Measurements from ENCODE around the gene EPHA10.
"Not testable (repeated sequence)": the region's sequence is repeated elsewhere in the genome, so short reads cannot be mapped to it uniquely, and the experiment has no call there.

EPHA10 gene

DNA sequence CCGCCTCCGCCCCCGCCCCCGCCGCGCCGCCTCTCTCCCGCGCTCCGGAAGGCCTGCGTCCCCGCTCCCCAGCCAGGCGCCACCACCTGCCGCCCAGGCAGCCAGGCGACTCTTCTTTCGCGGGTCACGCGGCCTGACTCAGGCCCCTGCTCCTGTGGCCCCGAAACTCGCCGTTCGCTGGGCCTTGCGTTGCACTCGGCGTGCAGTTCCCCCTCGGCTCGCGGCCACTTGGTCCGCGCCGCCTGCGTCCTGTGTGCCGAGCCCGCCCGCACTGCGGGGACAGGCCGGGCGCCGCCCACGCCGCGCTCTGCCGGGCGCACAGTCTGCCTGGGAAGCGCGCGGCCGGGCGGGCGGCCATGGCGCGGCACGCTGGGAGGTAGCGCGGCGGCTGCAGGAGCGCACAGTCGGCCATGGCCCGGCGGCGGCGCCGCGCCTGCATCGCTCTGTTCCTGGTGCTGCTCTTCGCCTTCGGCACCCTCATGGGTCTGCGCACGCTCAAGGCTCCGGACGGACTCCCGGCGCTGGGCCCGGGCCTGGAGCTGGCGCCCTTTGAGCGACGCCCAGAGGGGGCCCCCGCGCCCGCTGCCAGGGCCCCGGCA, 29.0 kb upstream of the EPHA10 start, which contains the start of gene MANEAL:
MANEAL (plus strand) TSS at position 75 of the 599 bp plus-strand sequence; CDS start at position 411, 336 bp downstream.
- peak within 1 kb of the TSS; percentile 65 for H3K4me3 ChIP-seq (ENCODE audit: low read depth, low read length)
- TF ChIP-seq, protein P1, sequence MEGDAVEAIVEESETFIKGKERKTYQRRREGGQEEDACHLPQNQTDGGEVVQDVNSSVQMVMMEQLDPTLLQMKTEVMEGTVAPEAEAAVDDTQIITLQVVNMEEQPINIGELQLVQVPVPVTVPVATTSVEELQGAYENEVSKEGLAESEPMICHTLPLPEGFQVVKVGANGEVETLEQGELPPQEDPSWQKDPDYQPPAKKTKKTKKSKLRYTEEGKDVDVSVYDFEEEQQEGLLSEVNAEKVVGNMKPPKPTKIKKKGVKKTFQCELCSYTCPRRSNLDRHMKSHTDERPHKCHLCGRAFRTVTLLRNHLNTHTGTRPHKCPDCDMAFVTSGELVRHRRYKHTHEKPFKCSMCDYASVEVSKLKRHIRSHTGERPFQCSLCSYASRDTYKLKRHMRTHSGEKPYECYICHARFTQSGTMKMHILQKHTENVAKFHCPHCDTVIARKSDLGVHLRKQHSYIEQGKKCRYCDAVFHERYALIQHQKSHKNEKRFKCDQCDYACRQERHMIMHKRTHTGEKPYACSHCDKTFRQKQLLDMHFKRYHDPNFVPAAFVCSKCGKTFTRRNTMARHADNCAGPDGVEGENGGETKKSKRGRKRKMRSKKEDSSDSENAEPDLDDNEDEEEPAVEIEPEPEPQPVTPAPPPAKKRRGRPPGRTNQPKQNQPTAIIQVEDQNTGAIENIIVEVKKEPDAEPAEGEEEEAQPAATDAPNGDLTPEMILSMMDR (IDR thresholded peaks at IDR 0.05; ENCODE audit: insufficient read depth, low read depth, low read length, missing control alignments), result no peak
- peak; percentile 84 for DNase-seq (ENCODE audit: low read depth)

DNA sequence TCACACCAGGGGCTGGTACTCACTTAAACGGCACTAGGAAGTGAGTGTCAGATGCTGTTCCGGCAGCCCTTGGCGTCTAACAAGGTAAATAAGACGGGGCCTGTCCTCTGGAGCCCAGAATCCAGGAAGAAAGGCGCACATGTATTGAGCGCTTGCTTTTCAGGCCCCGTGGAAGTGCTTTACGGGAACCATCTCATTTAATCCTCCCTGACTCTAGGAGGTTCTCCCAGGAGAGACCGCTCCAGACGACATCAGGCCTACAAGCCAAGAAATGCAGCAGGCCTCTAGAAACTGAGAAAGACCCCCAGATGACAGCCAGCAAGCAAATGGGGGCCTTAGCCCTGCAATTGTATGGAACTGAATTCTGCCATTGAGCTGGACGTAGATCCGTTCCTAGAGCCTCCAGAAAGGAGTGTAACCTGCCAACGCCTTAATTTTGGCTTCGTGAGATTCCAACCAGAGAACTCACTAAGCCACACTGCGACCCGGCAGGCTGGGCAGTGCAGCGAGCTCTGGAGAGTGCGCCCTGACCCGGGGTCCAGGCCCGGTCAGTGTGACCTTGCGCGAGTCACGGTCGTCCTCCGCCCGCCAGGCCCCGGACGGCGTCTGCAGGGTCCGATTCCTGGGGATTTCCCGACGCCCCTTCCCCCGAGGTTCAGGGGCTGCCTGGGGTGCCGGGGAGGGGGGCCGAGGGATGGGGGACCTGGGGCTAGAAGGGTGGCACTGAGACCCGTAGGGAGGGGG, 28.2 kb upstream of the EPHA10 start:
- DNase-seq (ENCODE audit: low read depth), result no peak
- peak overlapping the region; percentile 65 for H3K4me3 ChIP-seq (ENCODE audit: low read depth, low read length)
- TF ChIP-seq, protein P1 (IDR thresholded peaks at IDR 0.05; ENCODE audit: insufficient read depth, low read depth, low read length, missing control alignments), result no peak

DNA sequence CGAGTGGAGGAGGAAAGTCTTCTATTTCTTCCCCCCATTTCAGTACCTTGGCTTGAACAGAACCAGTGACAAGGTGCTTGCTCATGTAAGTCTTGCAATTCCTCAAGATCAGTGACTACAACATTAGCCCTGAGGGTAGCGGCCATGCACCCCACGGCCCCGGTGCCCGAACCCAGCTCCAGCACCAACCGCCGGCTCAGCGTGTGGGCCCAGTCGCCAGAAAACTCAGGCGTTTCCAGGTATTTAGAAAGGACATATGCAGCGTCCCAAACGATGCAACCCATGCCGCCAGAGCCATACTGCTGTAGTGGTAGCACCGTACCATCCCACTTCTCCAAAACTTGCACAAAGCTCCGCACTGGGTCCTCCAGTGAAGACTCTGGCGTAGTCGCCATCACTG, 17.6 kb upstream of the EPHA10 start:
- H3K4me3 ChIP-seq (ENCODE audit: low read depth, low read length), result no peak overlapping the region
- no peak for DNase-seq (ENCODE audit: low read depth)
- TF ChIP-seq, protein P1 (IDR thresholded peaks at IDR 0.05; ENCODE audit: insufficient read depth, low read depth, low read length, missing control alignments), result no peak

DNA sequence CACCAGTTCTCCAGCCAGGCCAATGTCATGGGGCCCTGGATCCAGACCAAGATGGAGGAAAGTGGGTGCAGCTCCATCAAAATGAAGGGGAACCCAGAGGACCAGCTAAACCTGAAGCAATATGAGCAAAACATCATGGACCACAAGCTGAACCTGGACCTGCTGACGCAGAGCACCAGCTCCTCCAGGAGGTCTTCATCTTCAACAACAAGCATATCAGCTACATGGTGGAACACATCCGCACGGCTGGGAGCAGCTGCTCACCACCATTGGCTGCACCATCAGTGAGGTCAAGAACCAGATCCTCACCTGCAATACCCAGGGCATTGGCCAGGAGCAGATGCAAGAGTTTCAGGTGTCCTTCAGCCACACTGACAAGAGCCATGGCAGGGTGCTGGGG, 13.7 kb upstream of the EPHA10 start:
- no peak for DNase-seq (ENCODE audit: low read depth)
- H3K4me3 ChIP-seq (ENCODE audit: low read depth, low read length), result no peak overlapping the region
- TF ChIP-seq, protein P1 (IDR thresholded peaks at IDR 0.05; ENCODE audit: insufficient read depth, low read depth, low read length, missing control alignments), result no peak

DNA sequence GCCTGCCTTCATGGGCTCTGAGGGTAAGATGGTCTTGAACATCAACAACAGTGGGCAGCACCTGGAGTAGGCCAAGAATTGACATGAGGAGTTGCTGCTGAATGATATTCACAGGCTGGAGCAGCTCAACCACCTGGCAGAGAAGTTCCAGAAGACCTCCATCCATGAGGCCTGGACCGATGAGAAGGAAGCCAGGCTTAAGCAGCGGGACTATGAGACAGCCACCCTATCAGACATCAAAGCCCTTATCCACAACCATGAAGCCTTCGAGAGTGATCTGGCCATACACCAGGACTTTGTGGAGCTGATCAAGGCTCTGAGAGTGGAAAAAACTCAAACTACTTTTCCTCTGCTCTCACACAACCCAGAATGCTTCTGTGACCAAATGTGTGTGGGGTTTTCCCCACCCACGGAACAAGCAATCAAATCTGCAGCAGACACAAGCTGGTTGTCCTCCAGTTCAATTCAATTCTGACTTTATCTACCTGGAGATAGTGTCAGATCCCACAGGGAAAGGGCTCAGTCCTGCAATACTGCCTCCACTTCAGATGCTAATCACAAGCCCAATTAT, 12.1 kb upstream of the EPHA10 start:
- DNase-seq (ENCODE audit: low read depth), result no peak
- H3K4me3 ChIP-seq (ENCODE audit: low read depth, low read length), result no peak overlapping the region
- TF ChIP-seq, protein P1 (IDR thresholded peaks at IDR 0.05; ENCODE audit: insufficient read depth, low read depth, low read length, missing control alignments), result no peak

DNA sequence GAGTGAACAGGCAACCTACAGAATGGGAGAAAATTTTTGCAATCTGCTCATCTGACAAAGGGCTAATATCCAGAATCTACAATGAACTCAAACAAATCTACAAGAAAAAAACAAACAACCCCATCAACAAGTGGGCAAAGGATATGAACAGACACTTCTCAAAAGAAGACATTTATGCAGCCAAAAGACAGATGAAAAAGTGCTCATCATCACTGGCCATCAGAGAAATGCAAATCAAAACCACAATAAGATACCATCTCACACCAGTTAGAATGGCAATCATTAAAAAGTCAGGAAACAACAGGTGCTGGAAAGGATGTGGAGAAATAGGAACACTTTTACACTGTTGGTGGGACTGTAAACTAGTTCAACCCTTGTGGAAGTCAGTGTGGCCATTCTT, 6.5 kb upstream of the EPHA10 start:
- H3K4me3 ChIP-seq (ENCODE audit: low read depth, low read length); DNase-seq (ENCODE audit: low read depth): not testable (repeated sequence)

DNA sequence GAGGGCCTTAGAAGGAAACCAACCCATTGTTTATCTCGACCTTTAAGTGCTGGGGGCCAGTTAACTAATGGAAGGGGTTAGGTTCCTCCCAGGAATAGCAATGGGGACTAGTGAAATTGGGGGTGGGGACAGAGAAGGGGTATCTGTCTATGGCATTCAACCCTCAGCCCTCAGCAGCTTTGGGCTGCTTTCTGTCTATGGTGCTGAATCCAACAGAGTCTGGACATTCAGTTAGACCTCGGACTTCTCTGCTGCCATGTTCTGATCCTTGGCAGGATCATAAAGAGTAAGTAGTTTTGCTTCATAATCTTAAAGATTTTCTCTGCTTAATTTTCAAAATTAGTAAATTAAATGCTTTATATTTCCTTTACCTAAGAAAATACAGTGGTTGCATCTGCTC, 2.6 kb upstream of the EPHA10 start:
- no peak overlapping the region for H3K4me3 ChIP-seq (ENCODE audit: low read depth, low read length)
- no peak for DNase-seq (ENCODE audit: low read depth)
- TF ChIP-seq, protein P1 (IDR thresholded peaks at IDR 0.05; ENCODE audit: insufficient read depth, low read depth, low read length, missing control alignments), result no peak
